Prostate gland (tissue), 2 donors: Measurements from ENCODE around the gene MCCC1.

Source experiments
- POLR2A ChIP-seq: fragments of 450-650 bp; IDR thresholded peaks from one replicate; pipeline ENCODE4 v1.6.1; 2016; ENCODE audit warnings: antibody characterized with exemption, mild to moderate bottlenecking
- TF ChIP-seq, protein P1 (sequence below), 4 experiments: fragments of 200-600 bp in 2 of 4; fragments of 450-650 bp in 2 of 4; sonication (generic) in 2 of 4; IDR thresholded peaks; 1 replicate in 3 of 4; 2 replicates in 1 of 4; pipeline ENCODE4 v1.5.1; 2016 to 2019; ENCODE audit warnings: antibody characterized with exemption in 4 of 4, mild to moderate bottlenecking in 2 of 4, moderate library complexity in 2 of 4

DNA sequence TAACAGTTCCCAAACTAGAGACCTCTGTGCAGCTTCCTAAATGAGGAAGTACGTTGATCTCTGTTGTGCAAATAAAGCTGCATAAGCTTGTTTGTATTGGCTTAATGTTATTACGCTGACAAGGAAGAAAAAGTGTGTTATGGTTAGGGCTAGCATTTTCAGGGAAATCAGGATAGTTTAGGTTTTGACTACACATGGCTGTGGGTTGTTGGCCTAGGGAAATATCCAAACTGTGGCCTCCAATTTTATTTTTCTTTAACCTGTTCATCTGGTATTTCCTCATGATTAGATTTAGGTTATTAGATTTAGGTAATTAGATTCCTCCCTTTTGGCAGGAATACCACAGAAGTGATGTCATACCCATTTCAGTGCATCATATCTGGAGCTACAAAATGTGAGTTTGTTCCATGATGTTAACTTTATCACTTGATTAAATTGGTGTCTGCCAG, 8.7 kb upstream of the MCCC1 start:
- TF ChIP-seq, protein P1, sequence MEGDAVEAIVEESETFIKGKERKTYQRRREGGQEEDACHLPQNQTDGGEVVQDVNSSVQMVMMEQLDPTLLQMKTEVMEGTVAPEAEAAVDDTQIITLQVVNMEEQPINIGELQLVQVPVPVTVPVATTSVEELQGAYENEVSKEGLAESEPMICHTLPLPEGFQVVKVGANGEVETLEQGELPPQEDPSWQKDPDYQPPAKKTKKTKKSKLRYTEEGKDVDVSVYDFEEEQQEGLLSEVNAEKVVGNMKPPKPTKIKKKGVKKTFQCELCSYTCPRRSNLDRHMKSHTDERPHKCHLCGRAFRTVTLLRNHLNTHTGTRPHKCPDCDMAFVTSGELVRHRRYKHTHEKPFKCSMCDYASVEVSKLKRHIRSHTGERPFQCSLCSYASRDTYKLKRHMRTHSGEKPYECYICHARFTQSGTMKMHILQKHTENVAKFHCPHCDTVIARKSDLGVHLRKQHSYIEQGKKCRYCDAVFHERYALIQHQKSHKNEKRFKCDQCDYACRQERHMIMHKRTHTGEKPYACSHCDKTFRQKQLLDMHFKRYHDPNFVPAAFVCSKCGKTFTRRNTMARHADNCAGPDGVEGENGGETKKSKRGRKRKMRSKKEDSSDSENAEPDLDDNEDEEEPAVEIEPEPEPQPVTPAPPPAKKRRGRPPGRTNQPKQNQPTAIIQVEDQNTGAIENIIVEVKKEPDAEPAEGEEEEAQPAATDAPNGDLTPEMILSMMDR (IDR thresholded peaks at IDR 0.05), result no peak
- TF ChIP-seq POLR2A, result no peak
